Stomach (tissue), 4 donors: ENCODE results near the gene MAP7.
A peak's percentile ranks its signal among the peaks of the same experiment; 100 is the strongest.

Source experiments
- EP300 ChIP-seq: sonication (generic); formaldehyde crosslinking; IDR thresholded peaks from one replicate; pipeline ENCODE4 v1.6.1; 2017; ENCODE audit warnings: antibody characterized with exemption
- POLR2A ChIP-seq, 4 donors: fragments of 450-650 bp; IDR thresholded peaks; one replicate each; pipeline ENCODE4 v1.6.1; 2016; ENCODE audit warnings: antibody characterized with exemption in 4 of 4, control low read depth in 2 of 4, mild to moderate bottlenecking in 1 of 4, moderate library complexity in 1 of 4
- POLR2AphosphoS5 ChIP-seq, 3 donors: sonication (generic); formaldehyde crosslinking; IDR thresholded peaks; one replicate each; pipeline ENCODE4 v1.6.1; 2016; ENCODE audit warnings: antibody characterized with exemption in 3 of 3
- TF ChIP-seq, protein P1 (sequence below), 7 experiments: fragments of 450-650 bp in 4 of 7; fragments of 200-600 bp in 3 of 7; sonication (generic) in 3 of 7; IDR thresholded peaks; one replicate each; pipeline ENCODE4 v1.5.1; 2016 to 2019; ENCODE audit warnings: antibody characterized with exemption in 7 of 7, control low read depth in 2 of 7, mild to moderate bottlenecking in 1 of 7

- TF ChIP-seq POLR2AphosphoS5 (IDR thresholded peaks at IDR 0.05), result peak in 1 of 3 donors; percentile 33
- TF ChIP-seq, protein P1, sequence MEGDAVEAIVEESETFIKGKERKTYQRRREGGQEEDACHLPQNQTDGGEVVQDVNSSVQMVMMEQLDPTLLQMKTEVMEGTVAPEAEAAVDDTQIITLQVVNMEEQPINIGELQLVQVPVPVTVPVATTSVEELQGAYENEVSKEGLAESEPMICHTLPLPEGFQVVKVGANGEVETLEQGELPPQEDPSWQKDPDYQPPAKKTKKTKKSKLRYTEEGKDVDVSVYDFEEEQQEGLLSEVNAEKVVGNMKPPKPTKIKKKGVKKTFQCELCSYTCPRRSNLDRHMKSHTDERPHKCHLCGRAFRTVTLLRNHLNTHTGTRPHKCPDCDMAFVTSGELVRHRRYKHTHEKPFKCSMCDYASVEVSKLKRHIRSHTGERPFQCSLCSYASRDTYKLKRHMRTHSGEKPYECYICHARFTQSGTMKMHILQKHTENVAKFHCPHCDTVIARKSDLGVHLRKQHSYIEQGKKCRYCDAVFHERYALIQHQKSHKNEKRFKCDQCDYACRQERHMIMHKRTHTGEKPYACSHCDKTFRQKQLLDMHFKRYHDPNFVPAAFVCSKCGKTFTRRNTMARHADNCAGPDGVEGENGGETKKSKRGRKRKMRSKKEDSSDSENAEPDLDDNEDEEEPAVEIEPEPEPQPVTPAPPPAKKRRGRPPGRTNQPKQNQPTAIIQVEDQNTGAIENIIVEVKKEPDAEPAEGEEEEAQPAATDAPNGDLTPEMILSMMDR (IDR thresholded peaks at IDR 0.05), result no peak
- TF ChIP-seq POLR2A (IDR thresholded peaks at IDR 0.05), result no peak
- no peak for TF ChIP-seq EP300
Measured at GRCh38 chr6:136429264-136430065, 120.8 kb downstream of the MAP7 start.
